Transverse colon (tissue), 4 donors: ENCODE results near the gene ASCL5. TPM values are rescaled to one million over a fixed set of nuclear protein-coding genes. Genes with fewer than 3 reads are reported as not detected.

Experiments
- DNase-seq: peaks from one replicate; pipeline ENCODE4 v3.0.0-alpha.2; 2019
- H3K27ac ChIP-seq, 4 donors: fragments of 200-600 bp; sonication (generic); 2 replicates each; pipeline ENCODE4 v1.5.1; 2016 to 2018; ENCODE audit warnings: inconsistent platforms in 4 of 4
- H3K27me3 ChIP-seq: fragments of 200-600 bp; sonication (generic); 2 replicates; pipeline ENCODE4 v1.5.1; 2017; ENCODE audit warnings: inconsistent platforms
- H3K36me3 ChIP-seq, 4 donors: fragments of 200-600 bp; sonication (generic); 2 replicates each; pipeline ENCODE4 v1.5.1; 2017 to 2019; ENCODE audit warnings: inconsistent platforms in 4 of 4
- H3K4me1 ChIP-seq, 4 donors: fragments of 200-600 bp; sonication (generic); 2 replicates each; pipeline ENCODE4 v1.5.1; 2017 to 2020; ENCODE audit warnings: inconsistent platforms in 4 of 4
- H3K4me3 ChIP-seq, 4 donors: fragments of 200-600 bp; sonication (generic); 1 replicate in 1 of 4; 2 replicates in 3 of 4; pipeline versions ENCODE4 v1.5.1 to v1.6.1; 2017 to 2019; ENCODE audit warnings: inconsistent platforms in 4 of 4
- H3K9me3 ChIP-seq, 2 donors: fragments of 200-600 bp; sonication (generic); 2 replicates each; pipeline ENCODE4 v1.5.1; 2017 to 2019; ENCODE audit warnings: inconsistent platforms in 2 of 2
- EP300 ChIP-seq: sonication (generic); formaldehyde crosslinking; IDR thresholded peaks from one replicate; pipeline ENCODE4 v1.6.1; 2017; ENCODE audit warnings: antibody characterized with exemption, low read depth
- POLR2A ChIP-seq: fragments of 450-650 bp; IDR thresholded peaks from one replicate; pipeline ENCODE4 v1.6.1; 2016; ENCODE audit warnings: antibody characterized with exemption, mild to moderate bottlenecking, moderate library complexity
- POLR2AphosphoS5 ChIP-seq, 3 donors: sonication (generic); formaldehyde crosslinking; IDR thresholded peaks; one replicate each; pipeline ENCODE4 v1.6.1; 2016; ENCODE audit warnings: antibody characterized with exemption in 3 of 3
- WGBS, 2 donors: methylation state at CpG; one replicate each; pipeline ENCODE4 v1.1.5; 2018; ENCODE audit warnings: low coverage in 1 of 2; 5-methylcytosine and 5-hydroxymethylcytosine counted together
- in situ Hi-C, 4 donors: fragments of 200-750 bp; cut with MboI; loops; one replicate each; pipeline versions ENCODE4 v1.15.0 to v1.15.1; 2017; ENCODE audit warnings: low sequenced_read_pairs in 3 of 4, low pct_ligation_motif_present in 1 of 4, low pct_unique_long_range_greater_than_20kb in 1 of 4
- intact Hi-C: fragments of 100-400 bp; cut with DNase I; formaldehyde crosslinking; loops from one replicate; pipeline ENCODE4 v1.15.1; 2023; ENCODE audit warnings: low total_unique reads
- total RNA-seq, 4 donors: library from RNA; depleted of rRNA; stranded (reverse); fragments of >200 nt; gene quantifications; one replicate each; pipeline ENCODE4 v1.1.0, GENCODE V29; 2016
- TF ChIP-seq, protein P1 (sequence below), 5 experiments: fragments of 200-600 bp in 3 of 5; fragments of 450-650 bp in 2 of 5; sonication (generic) in 3 of 5; IDR thresholded peaks; 1 replicate in 2 of 5; 2 replicates in 3 of 5; pipeline ENCODE4 v1.5.1; 2016 to 2017; ENCODE audit warnings: antibody characterized with exemption in 5 of 5, inconsistent platforms in 3 of 5, mild to moderate bottlenecking in 2 of 5, moderate library complexity in 1 of 5

The ASCL5 gene
- total RNA-seq, 4 donors from 2014 or later = not detected

DNA sequence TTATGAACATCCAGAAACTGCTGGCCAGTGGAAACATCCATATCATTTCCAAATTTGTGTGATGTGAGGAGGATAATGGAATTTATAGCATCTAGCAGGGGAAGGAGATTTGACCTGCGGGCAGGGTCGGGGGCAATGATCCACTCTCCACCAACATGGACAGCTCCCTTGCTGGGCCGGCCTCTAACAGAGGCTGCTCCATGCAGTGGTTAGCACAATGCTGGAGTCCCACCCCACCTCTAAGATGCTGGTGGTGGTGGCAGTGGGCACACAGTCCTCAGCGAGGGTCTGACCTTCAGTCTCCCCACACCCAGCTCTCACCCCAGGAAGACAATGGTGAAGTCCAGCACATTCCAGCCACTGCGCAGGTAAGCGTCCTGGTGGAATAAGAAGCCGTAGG, 33.4 kb downstream of the ASCL5 start:
- Histone ChIP-seq H3K27ac (no peak overlapping the region), H3K9me3 (no peaks in the 10 kb centered on the region), H3K27me3 (no peaks in the 10 kb centered on the region), H3K36me3 (no peaks in the 10 kb centered on the region), H3K4me3 (no peak overlapping the region), H3K4me1 (no peaks in the 10 kb centered on the region)
- WGBS, 2 donors = 88% methylated on average over 7 of the region's 7 CpGs; no CpG with 5 or more reads in 1 of the 2 donors
- intact Hi-C loops (no loop called here), in situ Hi-C loops (no loop called here)
- TF ChIP-seq, protein P1, sequence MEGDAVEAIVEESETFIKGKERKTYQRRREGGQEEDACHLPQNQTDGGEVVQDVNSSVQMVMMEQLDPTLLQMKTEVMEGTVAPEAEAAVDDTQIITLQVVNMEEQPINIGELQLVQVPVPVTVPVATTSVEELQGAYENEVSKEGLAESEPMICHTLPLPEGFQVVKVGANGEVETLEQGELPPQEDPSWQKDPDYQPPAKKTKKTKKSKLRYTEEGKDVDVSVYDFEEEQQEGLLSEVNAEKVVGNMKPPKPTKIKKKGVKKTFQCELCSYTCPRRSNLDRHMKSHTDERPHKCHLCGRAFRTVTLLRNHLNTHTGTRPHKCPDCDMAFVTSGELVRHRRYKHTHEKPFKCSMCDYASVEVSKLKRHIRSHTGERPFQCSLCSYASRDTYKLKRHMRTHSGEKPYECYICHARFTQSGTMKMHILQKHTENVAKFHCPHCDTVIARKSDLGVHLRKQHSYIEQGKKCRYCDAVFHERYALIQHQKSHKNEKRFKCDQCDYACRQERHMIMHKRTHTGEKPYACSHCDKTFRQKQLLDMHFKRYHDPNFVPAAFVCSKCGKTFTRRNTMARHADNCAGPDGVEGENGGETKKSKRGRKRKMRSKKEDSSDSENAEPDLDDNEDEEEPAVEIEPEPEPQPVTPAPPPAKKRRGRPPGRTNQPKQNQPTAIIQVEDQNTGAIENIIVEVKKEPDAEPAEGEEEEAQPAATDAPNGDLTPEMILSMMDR (IDR thresholded peaks at IDR 0.05) = no peak
- TF ChIP-seq POLR2AphosphoS5 (IDR thresholded peaks at IDR 0.05) (no peak), EP300 (no peak), POLR2A (no peak)
- no peak for DNase-seq

DNA sequence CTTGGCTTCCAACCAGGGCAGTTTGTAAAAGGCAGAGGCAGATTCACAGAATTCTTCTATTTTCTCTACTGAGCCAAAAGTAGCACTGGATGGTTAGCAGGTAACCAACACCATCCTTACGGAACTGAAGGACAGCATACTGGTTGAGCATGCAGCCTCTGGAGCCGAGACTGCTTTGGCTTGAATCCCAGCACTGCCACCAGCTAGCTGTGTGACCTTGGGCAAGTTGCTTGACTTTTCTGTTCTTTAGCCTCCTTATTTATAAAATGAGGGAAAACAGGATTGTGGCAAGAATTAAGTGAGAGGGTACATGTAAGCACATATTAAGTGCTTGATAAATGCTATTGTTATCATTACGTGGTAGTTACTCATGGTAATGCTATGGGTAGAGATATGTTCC, 34.2 kb downstream of the ASCL5 start:
- Histone ChIP-seq H3K9me3 (no peaks in the 10 kb centered on the region), H3K4me3 (no peak overlapping the region), H3K4me1 (no peaks in the 10 kb centered on the region), H3K27me3 (no peaks in the 10 kb centered on the region), H3K36me3 (no peaks in the 10 kb centered on the region), H3K27ac (no peak overlapping the region)
- intact Hi-C loops = no loop called here
- no peak for DNase-seq
- TF ChIP-seq POLR2A = no peak
- TF ChIP-seq EP300 = no peak
- TF ChIP-seq POLR2AphosphoS5 (IDR thresholded peaks at IDR 0.05) = no peak
- TF ChIP-seq, protein P1 (IDR thresholded peaks at IDR 0.05) = no peak
- WGBS, 2 donors = 88% methylated on average over 3 of the region's 3 CpGs; no CpG with 5 or more reads in 1 of the 2 donors
- in situ Hi-C loops = no loop called here

DNA sequence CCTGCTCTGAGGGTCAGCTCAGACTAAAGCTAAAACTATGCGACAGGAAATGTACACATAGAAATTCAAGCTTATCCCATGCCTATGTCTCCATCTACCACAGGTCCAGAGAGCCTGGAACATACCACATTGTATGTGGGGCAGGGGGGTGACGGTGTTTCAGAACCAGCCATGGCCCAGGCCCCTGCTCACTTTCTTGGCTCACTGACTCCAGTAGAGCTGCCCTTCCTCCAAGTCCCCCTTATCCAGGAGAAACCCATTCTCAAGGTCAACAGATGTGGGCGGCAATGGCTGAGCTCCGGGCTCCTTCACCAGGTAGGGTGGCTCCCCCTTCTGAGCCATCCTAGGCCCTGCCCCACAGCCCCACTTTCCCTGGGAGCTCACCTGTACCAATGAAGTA, 35.7 kb downstream of the ASCL5 start:
- no peak overlapping the region for H3K27ac ChIP-seq
- no peak for DNase-seq
- no peak overlapping the region for H3K4me3 ChIP-seq
- H3K9me3 ChIP-seq = no peaks in the 10 kb centered on the region
- no peaks in the 10 kb centered on the region for H3K4me1 ChIP-seq
- intact Hi-C loops (no loop called here), in situ Hi-C loops (no loop called here)
- H3K36me3 ChIP-seq = no peaks in the 10 kb centered on the region
- H3K27me3 ChIP-seq = no peaks in the 10 kb centered on the region
- 85 to 100% methylated on average over 1 to 4 of the region's 4 CpGs for WGBS, 2 donors
- TF ChIP-seq EP300 (no peak), POLR2A (no peak), POLR2AphosphoS5 (IDR thresholded peaks at IDR 0.05) (no peak)
- TF ChIP-seq, protein P1 (IDR thresholded peaks at IDR 0.05) = no peak

DNA sequence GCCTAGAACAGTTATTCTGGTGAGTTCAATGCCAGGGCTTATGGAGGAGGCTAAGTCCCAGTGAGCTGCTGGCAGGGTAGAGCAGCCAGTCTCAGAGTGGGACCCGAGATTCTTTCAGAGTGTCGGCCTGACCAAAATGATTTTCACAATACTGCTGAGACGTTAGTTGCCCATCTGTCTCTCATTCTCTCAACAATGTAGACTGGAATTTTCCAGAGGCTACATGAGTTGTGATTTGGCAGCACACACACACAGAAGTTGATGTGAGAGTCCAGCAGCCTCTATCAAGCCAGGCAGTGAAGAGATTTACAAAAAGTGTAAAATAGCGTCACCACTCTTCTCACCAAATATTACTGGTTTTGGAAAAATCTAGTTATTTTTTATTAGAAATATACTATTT, 36.4 kb downstream of the ASCL5 start:
- Histone ChIP-seq H3K27ac (no peak overlapping the region), H3K4me3 (no peak overlapping the region), H3K9me3 (no peaks in the 10 kb centered on the region), H3K4me1 (no peaks in the 10 kb centered on the region), H3K36me3 (no peaks in the 10 kb centered on the region), H3K27me3 (no peaks in the 10 kb centered on the region)
- WGBS, 2 donors = 83 to 86% methylated on average over 2 to 4 of the region's 4 CpGs
- TF ChIP-seq POLR2A (no peak), POLR2AphosphoS5 (IDR thresholded peaks at IDR 0.05) (no peak), EP300 (no peak)
- TF ChIP-seq, protein P1 (IDR thresholded peaks at IDR 0.05) = no peak
- intact Hi-C loops = no loop called here
- no peak for DNase-seq
- in situ Hi-C loops = no loop called here
